Activated effector memory CD4-positive, alpha-beta T cell treated with anti-CD3 and anti-CD28 coated beads, Interleukin-2, amount 50 U/mL, for 16 hours (primary cell): Measurements from ENCODE around the gene PPP1R14B.

ENCODE experiments used
- DNase-seq: peaks from one replicate; pipeline ENCODE4 v3.0.0-alpha.2; 2020

Gene PPP1R14B

DNA sequence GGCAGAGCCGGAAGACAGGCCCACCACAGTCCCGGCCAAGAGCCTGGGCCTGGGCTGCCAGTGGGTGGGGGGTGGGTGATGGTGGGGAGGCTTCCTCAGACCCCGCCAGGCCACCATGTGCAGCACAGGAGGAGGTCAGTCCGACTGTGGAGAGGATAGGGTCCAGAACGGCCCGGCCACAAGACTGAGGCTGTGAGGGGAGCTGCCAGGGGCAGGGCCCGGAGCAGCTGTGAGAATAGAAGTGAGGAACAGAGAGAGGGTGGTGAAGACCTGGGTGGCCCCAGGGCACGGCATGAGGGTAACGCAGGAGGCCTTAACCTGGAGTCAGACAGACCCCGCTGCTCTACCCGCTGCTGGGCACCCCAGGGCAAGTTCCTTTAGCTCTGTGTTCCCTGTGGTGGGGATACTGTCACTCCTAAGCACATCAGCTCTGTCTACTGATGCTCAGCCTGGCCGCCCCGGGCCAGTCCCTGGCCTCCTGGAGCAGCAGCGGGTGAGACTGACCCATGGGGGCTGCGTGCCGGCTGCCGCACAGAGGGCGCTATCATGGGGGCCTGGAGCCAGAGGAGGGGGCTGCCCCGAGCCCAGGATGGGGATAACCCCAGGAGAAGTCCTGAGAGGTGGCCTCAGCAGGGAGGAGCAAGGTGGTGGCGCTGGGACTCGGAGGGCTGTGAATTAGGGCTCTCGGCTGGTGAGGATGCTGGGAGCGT lies 38.5 kb downstream of the PPP1R14B start:
- no peak for DNase-seq

- DNase-seq: peak; percentile 93
These were observed 39.3 kb downstream of the PPP1R14B start for GRCh38 chr11:64207256-64208085.

DNA sequence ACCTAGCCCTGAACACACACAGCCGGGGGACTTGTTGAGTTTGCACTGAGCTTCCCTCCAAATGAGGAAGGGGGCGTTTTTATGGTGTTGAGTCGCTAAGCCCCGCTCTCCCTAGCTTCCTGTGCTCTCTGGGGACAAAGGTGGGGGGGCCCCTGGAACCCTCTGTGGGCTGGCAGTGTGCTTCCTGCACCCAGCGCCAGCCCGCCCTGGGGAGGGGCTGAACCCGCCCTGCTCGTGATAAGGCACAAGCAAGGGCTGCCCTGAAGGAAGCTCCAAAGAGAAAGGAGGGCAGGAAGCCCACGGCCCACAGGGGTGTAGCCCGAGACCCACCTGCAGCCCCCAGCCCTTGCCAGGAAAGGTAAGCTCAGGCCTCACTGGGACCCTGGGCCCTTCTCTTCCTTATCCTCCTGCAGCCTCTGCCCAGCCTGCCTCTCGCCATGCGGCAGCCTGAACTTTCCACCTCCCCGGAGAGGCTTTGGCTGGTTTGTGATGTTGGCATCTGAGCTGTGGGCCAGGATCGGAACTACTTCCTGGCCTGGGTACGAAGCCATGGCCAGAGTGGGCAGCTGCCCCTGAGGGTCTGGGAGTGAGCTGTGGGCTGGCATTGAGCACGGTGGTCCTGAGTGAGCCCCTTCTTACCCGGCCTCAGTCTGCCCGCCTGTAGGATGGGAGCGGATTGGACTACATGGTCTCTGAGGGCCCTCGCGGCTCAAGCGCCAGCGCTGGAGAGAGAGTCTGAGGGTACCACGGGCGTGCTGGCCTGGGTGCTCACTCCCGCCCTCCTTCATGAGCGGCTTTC lies 40.1 kb downstream of the PPP1R14B start, which contains the start of gene FERMT3:
TSS of gene FERMT3 (plus strand) at position 265 of the 799 bp plus-strand sequence. CDS start 644 bp downstream, outside the sequence.
- peak; percentile 89 for DNase-seq

DNA sequence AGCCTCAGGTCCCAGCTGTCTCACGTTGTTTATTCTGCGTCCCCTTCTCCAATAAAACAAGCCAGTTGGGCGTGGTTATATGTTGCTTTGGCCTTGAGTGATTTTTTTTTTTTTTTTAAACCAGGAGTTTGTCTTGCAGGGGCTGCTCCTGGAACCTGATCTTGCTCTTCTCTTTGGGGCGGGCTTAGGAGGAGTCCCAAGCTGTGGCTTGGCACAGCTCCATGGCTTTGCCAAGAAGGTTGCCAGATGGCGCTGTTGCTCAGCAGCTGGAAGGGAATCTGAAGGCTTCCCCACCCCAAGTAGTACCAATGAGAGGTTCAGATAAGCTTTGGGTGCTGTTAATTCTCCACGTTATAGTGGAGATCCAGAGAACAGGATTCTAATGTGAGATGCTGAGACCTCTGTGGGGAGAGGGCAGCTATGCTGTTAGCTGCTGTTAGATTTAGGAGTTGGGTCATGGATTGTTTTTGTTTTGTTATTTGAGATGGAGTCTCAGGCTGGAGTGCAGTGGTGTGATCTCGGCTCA lies 42.2 kb downstream of the PPP1R14B start:
- peak; percentile 92 for DNase-seq

DNA sequence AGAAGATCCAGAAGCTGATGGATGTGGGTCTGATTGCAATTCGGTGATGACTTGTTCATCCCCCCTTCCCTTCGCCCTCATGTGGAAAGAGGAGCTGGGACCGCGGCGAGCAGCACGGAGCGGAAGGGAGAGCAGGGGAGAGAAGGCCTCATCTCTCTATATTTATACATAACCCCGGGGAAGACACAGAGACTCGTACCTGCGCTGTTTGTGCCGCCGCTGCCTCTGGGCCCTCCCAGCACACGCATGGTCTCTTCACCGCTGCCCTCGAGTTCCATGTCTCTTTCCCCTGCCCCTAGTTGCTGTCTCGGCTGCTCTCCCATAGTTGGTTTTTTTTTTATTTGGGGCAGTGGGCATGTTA lies 42.7 kb downstream of the PPP1R14B start:
- DNase-seq: no peak

DNA sequence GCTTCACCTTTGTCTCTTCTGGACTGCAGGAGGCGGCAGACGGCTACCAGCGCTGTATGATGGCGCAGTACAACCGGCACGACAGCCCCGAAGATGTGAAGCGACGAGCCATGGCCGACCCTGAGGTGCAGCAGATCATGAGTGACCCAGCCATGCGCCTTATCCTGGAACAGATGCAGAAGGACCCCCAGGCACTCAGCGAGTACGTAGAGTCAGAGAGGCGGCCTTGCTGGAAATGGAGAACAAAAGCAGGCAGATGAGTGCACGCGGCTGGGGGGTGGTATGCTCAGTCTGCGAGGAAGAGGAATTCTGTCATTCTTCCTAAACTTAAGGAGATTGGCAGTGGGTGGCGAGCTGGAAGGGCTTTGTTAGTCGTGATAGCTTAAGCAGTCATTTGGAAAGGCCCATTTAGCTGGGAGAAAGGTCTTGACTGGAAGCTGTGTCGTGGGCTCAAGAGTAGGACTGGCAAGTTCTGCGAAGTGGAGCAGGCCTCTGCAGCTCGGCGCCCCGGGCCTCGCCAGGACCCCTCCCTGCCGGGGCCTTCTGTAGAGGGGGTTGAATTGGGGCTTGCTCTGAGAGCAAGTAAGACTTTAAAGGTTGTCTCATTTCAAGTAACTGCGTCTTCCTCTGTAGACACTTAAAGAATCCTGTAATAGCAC lies 43.2 kb downstream of the PPP1R14B start:
- no peak for DNase-seq

- no peak for DNase-seq
These were observed 43.8 kb downstream of the PPP1R14B start for GRCh38 chr11:64202992-64203391.

- DNase-seq: no peak
These were observed 45.2 kb downstream of the PPP1R14B start for GRCh38 chr11:64201543-64201942.

DNA sequence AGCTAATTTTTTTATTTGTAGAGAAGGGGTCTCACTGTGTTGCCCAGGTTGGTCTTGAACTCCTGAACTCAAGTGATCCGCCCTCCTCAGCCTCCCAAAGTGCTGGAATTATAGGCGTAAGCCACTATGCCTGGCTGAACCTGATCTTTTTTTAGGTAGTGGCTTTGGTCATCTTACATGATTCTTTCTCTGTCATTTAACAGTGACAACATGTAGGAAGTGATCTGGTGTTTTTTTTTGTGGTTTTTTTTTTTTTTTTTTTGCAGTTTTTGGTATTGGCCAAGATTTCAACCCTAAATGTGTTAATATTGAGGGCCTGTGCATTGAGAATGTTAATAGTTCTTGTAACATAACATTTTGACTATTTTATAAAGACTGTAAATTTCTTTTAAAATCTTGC lies 48.2 kb downstream of the PPP1R14B start:
- DNase-seq: no peak

DNA sequence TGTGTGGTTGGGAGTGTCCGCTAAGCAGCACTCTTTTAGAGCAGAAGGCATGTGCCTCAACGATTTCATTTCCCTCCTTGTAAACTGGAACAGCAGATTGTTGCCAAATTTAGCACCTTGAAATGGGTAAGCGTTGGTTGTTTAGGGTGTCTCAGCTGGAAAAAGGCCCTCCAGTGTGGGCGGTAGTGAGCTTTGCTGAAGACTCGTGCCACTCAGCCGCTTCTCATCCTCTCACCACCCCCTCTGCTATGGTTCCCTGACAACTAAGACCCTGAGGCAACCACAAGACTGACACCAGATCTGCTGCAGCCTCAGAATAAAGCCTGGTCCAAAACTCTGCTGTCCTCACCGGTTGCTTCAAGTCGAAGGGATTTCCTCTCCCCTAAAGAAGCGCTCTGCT lies 50.1 kb downstream of the PPP1R14B start:
- DNase-seq: no peak
